Fibroblast of the aortic adventitia (primary cell): ENCODE results near the gene METTL2B. TPM values are rescaled to one million over a fixed set of nuclear protein-coding genes. Genes with fewer than 3 reads are reported as not detected.
A peak's percentile ranks its signal among the peaks of the same experiment; 100 is the strongest.
"Not testable (repeated sequence)": the region's sequence is repeated elsewhere in the genome, so short reads cannot be mapped to it uniquely, and the experiment has no call there.

Experiments used
- DNase-seq: peaks from one replicate; pipeline ENCODE4 v3.0.0-alpha.2; 2010; ENCODE audit warnings: low read depth
- H3K4me3 ChIP-seq: 2 replicates; pipeline ENCODE4 v1.5.1; 2011; ENCODE audit warnings: low read depth, mild to moderate bottlenecking, control low read depth, low read length, moderate library complexity
- total RNA-seq: library from RNA; depleted of rRNA; stranded (reverse); fragments of >200 nt; gene quantifications from 2 replicates; pipeline ENCODE4 v1.2.3, GENCODE V29; 2012; ENCODE audit warnings: low replicate concordance
- TF ChIP-seq, protein P1 (sequence below): IDR thresholded peaks from 2 replicates; pipeline ENCODE4 v1.5.1; 2011; ENCODE audit warnings: mild to moderate bottlenecking, low read length, control low read depth, inconsistent platforms; ENCODE audit not compliant: insufficient read depth

The METTL2B gene
- total RNA-seq, 1 donor, result 41.4 TPM

DNA sequence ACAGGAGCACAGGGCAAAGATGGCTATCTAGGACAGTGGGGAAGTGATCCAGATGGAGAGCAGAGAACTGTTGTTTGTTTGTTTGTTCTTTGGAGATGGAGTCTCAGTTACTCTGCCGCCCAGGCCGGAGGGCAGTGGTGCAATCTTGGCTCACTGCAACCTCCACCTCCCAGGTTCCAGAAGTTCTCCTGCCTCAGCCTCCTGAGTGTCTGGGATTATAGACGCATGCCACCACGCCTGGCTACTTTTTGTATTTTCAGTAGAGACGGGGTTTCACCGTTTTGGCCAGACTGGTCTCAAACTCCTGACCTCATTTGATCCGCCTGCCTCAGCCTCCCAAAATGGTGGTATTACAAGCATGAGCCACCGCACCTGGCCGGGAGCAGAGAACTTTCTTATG lies 20.9 kb downstream of the METTL2B start:
- TF ChIP-seq, protein P1, sequence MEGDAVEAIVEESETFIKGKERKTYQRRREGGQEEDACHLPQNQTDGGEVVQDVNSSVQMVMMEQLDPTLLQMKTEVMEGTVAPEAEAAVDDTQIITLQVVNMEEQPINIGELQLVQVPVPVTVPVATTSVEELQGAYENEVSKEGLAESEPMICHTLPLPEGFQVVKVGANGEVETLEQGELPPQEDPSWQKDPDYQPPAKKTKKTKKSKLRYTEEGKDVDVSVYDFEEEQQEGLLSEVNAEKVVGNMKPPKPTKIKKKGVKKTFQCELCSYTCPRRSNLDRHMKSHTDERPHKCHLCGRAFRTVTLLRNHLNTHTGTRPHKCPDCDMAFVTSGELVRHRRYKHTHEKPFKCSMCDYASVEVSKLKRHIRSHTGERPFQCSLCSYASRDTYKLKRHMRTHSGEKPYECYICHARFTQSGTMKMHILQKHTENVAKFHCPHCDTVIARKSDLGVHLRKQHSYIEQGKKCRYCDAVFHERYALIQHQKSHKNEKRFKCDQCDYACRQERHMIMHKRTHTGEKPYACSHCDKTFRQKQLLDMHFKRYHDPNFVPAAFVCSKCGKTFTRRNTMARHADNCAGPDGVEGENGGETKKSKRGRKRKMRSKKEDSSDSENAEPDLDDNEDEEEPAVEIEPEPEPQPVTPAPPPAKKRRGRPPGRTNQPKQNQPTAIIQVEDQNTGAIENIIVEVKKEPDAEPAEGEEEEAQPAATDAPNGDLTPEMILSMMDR, result no peak
- no peak for DNase-seq
- H3K4me3 ChIP-seq, result no peak overlapping the region

DNA sequence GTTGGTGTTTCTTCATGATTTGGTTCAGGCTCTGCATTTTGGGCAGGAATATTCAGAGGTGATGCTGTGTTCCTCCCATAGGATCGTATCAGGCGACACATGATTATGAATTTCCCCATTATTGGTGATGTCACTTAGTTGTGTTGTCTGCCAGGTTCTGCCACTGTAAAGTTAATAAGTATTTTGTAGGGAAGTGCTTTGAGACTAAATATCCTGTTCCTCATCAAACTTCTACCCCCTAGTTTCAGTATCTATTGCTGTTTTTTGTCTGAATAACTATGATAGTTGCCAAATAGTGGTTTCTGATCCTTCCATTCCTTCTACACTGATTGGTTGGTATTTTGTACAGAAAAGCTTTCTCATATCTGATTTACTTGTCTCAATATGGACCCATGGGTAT lies 28.9 kb downstream of the METTL2B start:
- H3K4me3 ChIP-seq, DNase-seq: not testable (repeated sequence)

DNA sequence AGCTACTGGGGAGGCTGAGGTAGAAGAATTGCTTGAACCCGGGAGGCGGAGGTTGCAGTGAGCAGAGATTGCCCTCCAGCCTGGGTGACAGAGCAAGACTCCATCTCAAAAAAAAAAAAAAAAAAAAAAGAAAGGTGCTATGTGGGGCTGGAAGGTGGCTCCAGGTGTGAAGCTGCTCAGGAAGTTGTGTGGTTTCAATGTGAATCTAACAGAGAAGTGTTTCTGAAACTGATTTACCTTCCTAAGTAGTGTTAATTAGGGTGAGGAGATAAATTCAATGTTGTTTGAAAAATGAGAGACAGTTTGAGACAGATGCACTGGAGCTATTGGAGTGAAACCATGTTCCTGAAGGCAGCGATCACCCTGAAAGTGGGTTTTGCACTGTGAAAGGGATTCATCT lies 30.3 kb downstream of the METTL2B start:
- not testable (repeated sequence) for H3K4me3 ChIP-seq, DNase-seq

DNA sequence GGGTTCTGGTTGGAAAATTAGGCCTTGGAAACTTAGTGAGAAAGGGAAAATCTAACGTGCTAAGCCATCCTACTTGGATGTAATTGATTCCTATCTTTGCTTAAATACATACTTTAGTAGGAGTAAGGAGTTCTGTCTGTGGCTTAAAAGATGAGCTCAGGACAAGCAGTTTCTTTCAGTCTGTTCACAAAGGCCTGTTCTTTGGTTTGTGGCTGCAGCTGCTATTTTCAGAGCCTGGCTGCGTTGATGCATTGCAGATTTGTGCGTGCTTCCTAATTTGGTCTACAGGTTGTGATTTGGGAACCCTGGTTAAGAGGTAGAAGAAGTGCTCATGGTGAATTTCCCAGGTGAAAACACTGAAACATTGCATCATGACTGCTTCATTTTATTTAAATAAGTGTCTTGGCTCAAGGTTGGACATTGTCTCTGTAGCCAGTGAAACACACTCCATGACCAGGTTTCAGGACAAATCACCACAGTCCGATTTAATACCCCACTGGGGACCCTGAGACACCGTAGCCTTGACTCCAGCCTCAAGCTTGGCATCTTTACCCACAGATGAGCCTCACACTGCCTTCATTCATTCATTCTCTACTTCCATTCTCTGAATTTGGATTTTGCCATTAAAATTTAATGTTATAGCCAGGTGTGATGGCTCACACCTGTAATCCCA lies 30.9 kb downstream of the METTL2B start:
- not testable (repeated sequence) for DNase-seq, H3K4me3 ChIP-seq

DNA sequence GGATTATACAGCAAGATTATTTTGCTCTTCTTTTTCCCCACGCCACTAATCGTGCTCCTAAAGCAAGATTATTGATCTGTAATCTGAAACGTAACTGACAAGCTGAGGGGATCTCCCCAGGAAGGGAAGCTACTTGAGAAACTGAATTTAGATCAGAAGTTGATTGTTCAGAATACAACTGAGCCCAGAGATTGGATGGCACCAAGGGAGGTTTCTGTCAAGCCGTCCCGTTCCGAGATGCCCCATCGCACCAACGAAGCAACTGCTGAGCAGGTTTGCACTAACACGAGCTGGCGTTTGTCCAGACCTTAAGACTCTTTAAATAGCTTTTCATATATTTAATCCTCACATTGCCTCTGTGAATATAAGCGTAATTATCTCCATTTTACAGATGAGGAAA lies 35.1 kb downstream of the METTL2B start:
- not testable (repeated sequence) for DNase-seq, H3K4me3 ChIP-seq

DNA sequence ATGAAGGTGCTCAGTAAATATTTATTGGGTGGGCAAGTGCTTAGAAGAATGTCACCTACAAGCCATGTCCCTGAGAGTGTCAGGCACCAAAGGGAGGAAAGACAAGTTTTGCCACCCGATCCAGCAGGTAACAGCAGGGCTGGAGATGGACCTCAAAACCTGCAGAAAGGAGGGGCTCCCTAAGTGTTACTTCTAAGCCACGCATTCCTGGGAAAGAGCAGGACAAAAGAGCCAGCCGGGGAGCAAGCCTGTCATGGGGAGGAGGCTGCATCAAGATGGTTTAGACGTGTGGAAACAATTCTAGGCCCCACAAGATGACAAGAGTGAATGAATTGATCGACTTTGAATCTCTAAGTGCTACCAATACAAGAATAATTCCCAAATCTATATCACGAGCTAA lies 38.7 kb downstream of the METTL2B start:
- not testable (repeated sequence) for H3K4me3 ChIP-seq, DNase-seq

DNA sequence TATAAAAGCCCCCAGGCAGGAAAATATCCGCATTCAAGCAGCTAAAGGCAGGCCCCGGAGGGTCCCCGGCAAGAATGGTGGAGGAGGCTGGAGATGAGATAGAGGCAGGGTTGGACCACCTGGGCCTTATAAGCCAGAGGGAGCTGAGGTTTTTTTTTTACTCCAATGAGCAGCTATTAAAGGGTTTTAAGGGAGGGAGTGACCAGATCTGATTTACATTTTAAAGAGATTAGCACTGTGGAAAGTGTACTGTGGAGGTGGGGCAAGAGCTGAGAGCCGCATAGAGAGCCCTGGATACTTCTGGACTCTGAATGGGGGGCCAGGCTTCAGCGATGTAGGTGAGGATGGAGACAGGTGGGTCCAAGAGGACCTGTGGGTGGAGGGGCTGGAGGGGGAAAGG lies 40.5 kb downstream of the METTL2B start:
- not testable (repeated sequence) for H3K4me3 ChIP-seq, DNase-seq

DNA sequence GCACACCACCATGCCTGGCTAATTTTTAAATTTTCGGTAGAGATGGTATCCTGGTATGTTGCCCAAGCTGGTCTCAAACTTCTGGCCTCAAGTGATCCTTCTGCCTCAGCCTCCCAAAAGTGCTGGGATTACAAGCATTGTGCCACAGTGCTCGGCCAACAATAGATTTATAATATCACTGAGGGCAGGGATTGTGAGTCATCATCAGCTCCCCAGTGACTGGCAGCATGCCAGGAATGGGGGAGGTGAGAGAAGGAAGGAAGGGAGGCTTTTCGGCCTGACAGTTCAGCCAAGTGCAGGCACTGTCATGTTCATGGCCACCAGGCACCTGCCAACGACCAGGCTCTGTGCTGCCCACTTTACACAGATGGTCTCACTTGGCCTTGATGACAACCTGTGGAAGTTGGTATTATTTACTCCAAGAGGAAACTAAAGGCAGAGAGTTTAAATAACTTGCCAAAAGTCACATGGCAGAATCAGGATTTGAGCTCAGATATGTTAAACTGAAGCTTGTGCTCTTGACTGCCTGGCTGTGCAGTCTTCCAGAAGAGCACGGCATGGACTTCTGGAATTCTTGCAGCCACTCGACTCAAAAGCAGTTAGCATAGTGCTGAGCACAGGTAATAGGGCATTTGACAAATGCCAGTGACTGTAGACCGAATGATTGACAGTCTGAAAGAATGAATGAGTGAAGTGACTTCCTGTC lies 46.8 kb downstream of the METTL2B start:
- DNase-seq, result peak; percentile 73
- not testable (repeated sequence) for H3K4me3 ChIP-seq

DNA sequence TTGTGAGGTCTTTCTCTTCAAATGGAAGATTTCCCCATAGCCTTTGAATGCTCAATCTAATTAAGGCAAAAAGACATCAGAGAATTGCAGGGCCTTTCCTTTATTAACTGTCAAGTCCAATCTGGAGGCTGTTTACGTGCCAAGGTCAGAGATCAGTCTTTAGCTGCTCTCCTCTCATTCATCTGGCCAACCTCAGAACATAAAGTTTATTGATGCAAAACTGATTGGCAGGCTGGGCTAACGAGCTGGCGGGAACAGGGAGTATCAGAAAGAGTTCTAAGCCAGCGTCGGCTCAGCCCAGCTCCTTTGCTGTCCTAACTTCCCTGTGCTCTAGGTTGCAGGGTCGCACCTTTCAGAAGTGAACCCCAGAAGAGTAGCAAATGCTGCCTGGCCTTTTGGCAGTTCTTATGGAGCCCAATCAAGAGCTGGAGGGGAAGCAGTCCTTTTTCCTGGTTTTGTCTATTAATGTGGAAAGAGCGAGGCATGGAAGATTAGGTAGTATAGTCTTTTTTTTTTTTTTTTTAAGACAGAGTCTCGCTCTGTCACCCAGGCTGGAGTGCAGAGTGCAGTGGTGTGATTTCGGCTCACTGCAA lies 47.5 kb downstream of the METTL2B start:
- not testable (repeated sequence) for H3K4me3 ChIP-seq, DNase-seq

DNA sequence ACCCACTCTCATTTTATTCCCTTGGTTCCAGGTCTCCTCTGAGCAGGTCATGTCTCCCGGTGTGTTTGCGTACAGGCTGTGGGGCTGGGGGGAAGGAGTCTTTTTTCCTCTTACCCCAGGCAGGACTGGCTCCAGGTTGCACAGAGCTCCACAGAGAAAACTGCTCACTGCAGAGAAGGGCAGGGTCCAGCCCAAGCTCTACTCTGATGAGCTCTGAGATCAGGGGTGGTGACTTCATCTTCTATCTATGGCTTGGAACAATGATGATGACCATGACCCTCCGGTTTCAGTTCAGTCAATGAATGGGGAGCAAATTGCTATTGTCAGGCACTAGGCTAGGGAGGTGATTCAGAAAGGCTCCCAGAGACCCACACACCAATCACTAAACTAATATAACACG lies 49.0 kb downstream of the METTL2B start:
- peak; percentile 10 for DNase-seq
- H3K4me3 ChIP-seq, result not testable (repeated sequence)

DNA sequence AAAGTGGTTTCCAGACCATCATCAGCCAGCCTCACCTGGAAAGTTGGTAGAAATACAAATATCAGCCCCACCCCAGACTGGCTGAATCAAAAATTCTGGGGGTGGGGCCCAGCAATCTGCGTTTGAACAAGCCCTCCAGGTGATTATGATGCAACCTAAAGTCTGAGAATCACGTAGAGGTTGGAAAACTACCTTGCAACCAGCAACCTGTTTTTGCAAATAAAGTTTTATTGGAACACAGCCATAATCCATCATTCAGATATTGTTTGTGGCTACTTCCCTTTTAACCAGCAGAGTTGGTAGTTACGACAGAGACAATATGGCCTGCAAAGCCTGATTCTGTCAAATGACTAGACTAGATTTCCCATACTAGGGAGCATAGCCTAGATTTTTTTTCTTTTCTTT lies 49.5 kb downstream of the METTL2B start:
- not testable (repeated sequence) for H3K4me3 ChIP-seq, DNase-seq

DNA sequence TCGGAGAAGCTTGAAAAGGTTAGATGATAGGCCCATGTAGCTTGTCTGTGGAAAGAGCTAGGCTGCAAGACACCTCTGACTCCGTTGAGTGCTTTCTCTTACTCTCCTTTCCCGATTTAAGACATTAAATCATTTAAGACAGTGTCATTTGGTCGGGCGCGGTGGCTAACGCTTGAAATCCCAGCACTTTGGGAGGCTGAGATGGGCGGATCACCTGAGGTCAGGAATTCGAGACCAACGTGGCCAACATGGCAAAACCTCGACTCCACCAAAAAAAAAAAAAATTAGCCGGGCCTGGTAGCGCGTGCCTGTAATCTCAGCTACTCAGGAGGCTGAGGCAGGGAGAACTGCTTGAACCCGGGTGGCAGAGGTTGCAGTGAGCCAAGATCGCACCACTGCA lies 52.6 kb downstream of the METTL2B start:
- DNase-seq, H3K4me3 ChIP-seq: not testable (repeated sequence)

DNA sequence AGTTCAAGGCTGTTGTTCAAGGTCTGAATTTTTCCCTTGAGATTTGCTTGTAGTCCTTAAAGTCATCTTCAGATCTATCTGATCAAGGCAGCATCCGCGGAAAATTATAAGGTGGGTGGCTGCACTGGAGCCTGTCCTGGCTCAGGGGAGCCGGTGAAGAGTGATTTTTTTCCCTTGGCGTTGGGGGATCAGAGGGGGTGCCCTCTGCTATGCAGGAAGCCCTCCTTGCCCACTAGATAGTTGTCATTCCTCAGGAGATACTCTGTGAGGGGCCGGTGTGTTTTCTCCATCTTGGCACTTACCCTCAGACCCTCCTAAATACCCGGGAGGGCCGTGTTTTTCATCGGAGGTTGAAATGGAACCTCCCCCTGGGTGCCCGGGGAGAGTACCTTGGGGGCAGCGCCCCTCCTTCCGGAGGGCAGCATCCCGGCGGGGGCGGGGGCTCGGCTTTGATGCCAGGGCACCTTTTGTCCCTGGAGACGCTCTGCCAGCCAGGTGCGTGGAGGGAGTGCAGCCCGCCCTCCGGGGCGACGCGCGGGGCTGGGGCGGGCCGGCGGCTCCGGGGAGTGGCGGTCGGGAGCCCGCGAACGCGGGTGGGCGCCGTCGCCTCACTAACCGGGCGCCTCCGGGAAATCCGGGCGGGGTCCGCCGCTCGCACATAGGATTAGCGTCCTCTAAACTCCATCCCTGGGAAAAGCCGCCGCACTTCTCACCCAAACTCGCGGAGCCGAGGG lies 53.7 kb downstream of the METTL2B start:
- DNase-seq, result not testable (repeated sequence)
- H3K4me3 ChIP-seq, result peak overlapping the region; percentile 79
